ENCODE results near the gene GPC3. TPM values are rescaled to one million over a fixed set of nuclear protein-coding genes. Genes with fewer than 3 reads are reported as not detected.

The GPC3 gene
- polyA plus RNA-seq, 1 of the 3 experiments (the other 2 are of a cell fraction), result 1.4 TPM

DNA sequence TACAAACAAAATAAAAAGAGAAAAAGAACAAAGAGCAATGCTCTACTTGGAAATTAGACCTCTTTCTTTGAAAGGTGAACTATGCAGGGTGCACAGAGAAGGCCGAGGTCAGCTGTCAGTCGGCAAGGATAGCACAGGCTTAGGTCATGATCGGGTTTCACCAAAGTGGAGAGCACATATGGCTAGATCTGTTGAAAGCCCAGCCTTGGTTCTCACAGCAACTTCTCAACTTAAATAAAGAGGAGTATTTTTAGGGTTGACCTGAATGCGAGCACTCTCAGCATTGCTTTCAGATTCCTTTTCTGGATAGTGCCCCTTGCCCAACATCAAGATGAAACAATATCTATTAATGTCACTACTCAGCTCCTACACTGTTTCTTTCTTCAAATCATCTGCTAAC is 447.2 kb downstream of the GPC3 start (continued):
- TF ChIP-seq, protein P1, sequence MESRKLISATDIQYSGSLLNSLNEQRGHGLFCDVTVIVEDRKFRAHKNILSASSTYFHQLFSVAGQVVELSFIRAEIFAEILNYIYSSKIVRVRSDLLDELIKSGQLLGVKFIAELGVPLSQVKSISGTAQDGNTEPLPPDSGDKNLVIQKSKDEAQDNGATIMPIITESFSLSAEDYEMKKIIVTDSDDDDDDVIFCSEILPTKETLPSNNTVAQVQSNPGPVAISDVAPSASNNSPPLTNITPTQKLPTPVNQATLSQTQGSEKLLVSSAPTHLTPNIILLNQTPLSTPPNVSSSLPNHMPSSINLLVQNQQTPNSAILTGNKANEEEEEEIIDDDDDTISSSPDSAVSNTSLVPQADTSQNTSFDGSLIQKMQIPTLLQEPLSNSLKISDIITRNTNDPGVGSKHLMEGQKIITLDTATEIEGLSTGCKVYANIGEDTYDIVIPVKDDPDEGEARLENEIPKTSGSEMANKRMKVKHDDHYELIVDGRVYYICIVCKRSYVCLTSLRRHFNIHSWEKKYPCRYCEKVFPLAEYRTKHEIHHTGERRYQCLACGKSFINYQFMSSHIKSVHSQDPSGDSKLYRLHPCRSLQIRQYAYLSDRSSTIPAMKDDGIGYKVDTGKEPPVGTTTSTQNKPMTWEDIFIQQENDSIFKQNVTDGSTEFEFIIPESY (IDR thresholded peaks at IDR 0.05; ENCODE audit: borderline replicate concordance, low read depth), result no peak
- TF ChIP-seq RXRA (IDR thresholded peaks at IDR 0.05; ENCODE audit: borderline replicate concordance, low read depth) (no peak), EP300 (IDR thresholded peaks at IDR 0.05; ENCODE audit: borderline replicate concordance in 1 of 2, low read depth in 1 of 2, low read length in 1 of 2) (no peak), RFX5 (IDR thresholded peaks at IDR 0.05; ENCODE audit: low read length) (no peak), JUND (IDR thresholded peaks at IDR 0.05) (no peak)

DNA sequence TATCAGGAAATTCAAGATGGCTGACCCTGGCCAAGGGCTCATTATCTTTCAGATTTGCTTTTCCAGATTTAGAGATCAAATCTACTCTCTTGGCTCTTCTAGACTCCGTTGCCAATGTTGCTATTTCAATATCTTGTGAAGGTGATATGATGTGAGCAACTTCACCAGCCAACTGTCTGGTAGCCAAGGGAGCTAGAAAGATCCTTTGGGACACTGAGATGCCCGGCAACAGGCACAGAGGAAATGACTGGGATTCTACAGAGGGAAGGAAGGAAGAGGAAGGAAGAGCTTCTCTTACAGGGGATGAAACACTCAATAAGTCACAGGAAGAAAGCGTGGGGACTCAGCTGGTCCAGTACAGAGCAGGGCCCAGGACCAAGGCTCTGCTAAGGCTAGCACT is 448.3 kb downstream of the GPC3 start:
- ChIA-PET POLR2A (no interaction called here), CTCF (interaction anchor here (1.1 kb wide), 1 partner anchor 14 kb away, joined by 4 read pairs; no protein-coding TSS in a partner anchor)
- Histone ChIP-seq H3K36me3 (replicated peaks in 1 of 2; ENCODE audit: control insufficient read depth in 1 of 2, insufficient read depth in 2 of 2, low read length in 1 of 2) (no peaks in the 10 kb centered on the region), H3K9ac (no peak overlapping the region), H4K20me1 (ENCODE audit: insufficient read depth) (no peaks in the 10 kb centered on the region), H3F3A (replicated peaks; ENCODE audit: insufficient read depth) (no peaks in the 10 kb centered on the region), H3K4me2 (no peak overlapping the region), H3K27ac (ENCODE audit: low read depth in 2 of 2, low read length in 1 of 2) (no peak overlapping the region), H3K79me2 (ENCODE audit: insufficient read depth) (no peaks in the 10 kb centered on the region), H2AFZ (ENCODE audit: low read depth) (no peak overlapping the region), H3K9me3 (no peaks in the 10 kb centered on the region), H3K4me1 (ENCODE audit: control insufficient read depth in 1 of 2, insufficient read depth in 2 of 2, low read depth in 1 of 2, low read length in 1 of 2) (no peaks in the 10 kb centered on the region), H3K4me3 (ENCODE audit: low read depth in 2 of 2, low read length in 1 of 2) (no peak overlapping the region), H3K9me2 (no peaks in the 10 kb centered on the region), H3K27me3 (ENCODE audit: insufficient read depth) (no peaks in the 10 kb centered on the region)
- 11% methylated on average over 3 of the region's 3 CpGs for WGBS (ENCODE audit: low lambda C conversion rate)
- DNase-seq, result no peak
- no peak for TF ChIP-seq TAF1 (IDR thresholded peaks at IDR 0.05; ENCODE audit: borderline replicate concordance, low read depth, low read length)
- no peak for TF ChIP-seq MXI1 (IDR thresholded peaks at IDR 0.05; ENCODE audit: low read depth, low read length)
- TF ChIP-seq, protein P1 (IDR thresholded peaks at IDR 0.05; ENCODE audit: borderline replicate concordance, low read depth), result no peak
- TF ChIP-seq, protein P2, sequence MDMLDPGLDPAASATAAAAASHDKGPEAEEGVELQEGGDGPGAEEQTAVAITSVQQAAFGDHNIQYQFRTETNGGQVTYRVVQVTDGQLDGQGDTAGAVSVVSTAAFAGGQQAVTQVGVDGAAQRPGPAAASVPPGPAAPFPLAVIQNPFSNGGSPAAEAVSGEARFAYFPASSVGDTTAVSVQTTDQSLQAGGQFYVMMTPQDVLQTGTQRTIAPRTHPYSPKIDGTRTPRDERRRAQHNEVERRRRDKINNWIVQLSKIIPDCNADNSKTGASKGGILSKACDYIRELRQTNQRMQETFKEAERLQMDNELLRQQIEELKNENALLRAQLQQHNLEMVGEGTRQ (IDR thresholded peaks at IDR 0.05; ENCODE audit: borderline replicate concordance, low read depth, low read length), result no peak
- no peak for TF ChIP-seq CHD2 (IDR thresholded peaks at IDR 0.05; ENCODE audit: low read length, partially characterized antibody)
- TF ChIP-seq, protein P3, sequence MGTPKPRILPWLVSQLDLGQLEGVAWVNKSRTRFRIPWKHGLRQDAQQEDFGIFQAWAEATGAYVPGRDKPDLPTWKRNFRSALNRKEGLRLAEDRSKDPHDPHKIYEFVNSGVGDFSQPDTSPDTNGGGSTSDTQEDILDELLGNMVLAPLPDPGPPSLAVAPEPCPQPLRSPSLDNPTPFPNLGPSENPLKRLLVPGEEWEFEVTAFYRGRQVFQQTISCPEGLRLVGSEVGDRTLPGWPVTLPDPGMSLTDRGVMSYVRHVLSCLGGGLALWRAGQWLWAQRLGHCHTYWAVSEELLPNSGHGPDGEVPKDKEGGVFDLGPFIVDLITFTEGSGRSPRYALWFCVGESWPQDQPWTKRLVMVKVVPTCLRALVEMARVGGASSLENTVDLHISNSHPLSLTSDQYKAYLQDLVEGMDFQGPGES (IDR thresholded peaks at IDR 0.05; ENCODE audit: low read depth, low read length), result no peak
- TF ChIP-seq RXRA (IDR thresholded peaks at IDR 0.05; ENCODE audit: borderline replicate concordance, low read depth), result no peak
- TF ChIP-seq, protein P4, sequence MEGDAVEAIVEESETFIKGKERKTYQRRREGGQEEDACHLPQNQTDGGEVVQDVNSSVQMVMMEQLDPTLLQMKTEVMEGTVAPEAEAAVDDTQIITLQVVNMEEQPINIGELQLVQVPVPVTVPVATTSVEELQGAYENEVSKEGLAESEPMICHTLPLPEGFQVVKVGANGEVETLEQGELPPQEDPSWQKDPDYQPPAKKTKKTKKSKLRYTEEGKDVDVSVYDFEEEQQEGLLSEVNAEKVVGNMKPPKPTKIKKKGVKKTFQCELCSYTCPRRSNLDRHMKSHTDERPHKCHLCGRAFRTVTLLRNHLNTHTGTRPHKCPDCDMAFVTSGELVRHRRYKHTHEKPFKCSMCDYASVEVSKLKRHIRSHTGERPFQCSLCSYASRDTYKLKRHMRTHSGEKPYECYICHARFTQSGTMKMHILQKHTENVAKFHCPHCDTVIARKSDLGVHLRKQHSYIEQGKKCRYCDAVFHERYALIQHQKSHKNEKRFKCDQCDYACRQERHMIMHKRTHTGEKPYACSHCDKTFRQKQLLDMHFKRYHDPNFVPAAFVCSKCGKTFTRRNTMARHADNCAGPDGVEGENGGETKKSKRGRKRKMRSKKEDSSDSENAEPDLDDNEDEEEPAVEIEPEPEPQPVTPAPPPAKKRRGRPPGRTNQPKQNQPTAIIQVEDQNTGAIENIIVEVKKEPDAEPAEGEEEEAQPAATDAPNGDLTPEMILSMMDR (IDR thresholded peaks at IDR 0.05), result no peak
- TF ChIP-seq RAD21 (IDR thresholded peaks at IDR 0.05; ENCODE audit: low read length), result no peak
- no peak for TF ChIP-seq FOXJ3 (CRISPR knock-in tag; IDR thresholded peaks at IDR 0.05)
- TF ChIP-seq ELF1 (IDR thresholded peaks at IDR 0.05), result no peak
- no peak for TF ChIP-seq NRF1 (IDR thresholded peaks at IDR 0.05; ENCODE audit: low read depth, low read length)

Data from SK-N-SH (cell line).